SKM-1 (cell line): ENCODE data around the gene PRMT2.
"Not testable (repeated sequence)": the region's sequence is repeated elsewhere in the genome, so short reads cannot be mapped to it uniquely, and the experiment has no call there.

Experiments used
- DNase-seq: peaks from one replicate; lab custom pipeline; 2025; ENCODE audit not compliant: unreplicated experiment; lab: John Stamatoyannopoulos, UW

Gene PRMT2

GRCh38 chr21:46666941-46667740, 31.7 kb downstream of the PRMT2 start:
- no peak for DNase-seq

GRCh38 chr21:46667741-46668380, 32.4 kb downstream of the PRMT2 start:
- DNase-seq: no peak

- DNase-seq: no peak
These were observed 32.9 kb downstream of the PRMT2 start for GRCh38 chr21:46668381-46668780.

- DNase-seq: not testable (repeated sequence)
These were observed 33.4 kb downstream of the PRMT2 start for GRCh38 chr21:46668904-46669303.

- DNase-seq: no peak
These were observed 39.0 kb downstream of the PRMT2 start for GRCh38 chr21:46674430-46675007.

- no peak for DNase-seq
These were observed 40.3 kb downstream of the PRMT2 start for GRCh38 chr21:46675595-46676280.

GRCh38 chr21:46676542-46676941, 41.1 kb downstream of the PRMT2 start:
- DNase-seq: not testable (repeated sequence)

- not testable (repeated sequence) for DNase-seq
These were observed 46.1 kb downstream of the PRMT2 start for GRCh38 chr21:46681593-46681992.

- DNase-seq: not testable (repeated sequence)
These were observed 63.2 kb downstream of the PRMT2 start for GRCh38 chr21:46698652-46699051.

- DNase-seq: not testable (repeated sequence)
These were observed 63.6 kb downstream of the PRMT2 start for GRCh38 chr21:46699104-46699503.
